Measurements from ENCODE around the gene HOTAIR. TPM values are rescaled to one million over a fixed set of nuclear protein-coding genes. Genes with fewer than 3 reads are reported as not detected.
A peak's percentile ranks its signal among the peaks of the same experiment; 100 is the strongest.

Gene HOTAIR
- total and polyA plus RNA-seq, 5 donors, result not detected

GRCh38 chr12:53976172-53976822 lies 1.5 kb upstream of the HOTAIR start:
- WGBS, result 16% methylated on average over 21 of the region's 21 CpGs

GRCh38 chr12:53975479-53976152 lies 862 bp upstream of the HOTAIR start:
- no peak for ATAC-seq
- WGBS, result 9% methylated on average over 31 of the region's 31 CpGs
- H3K27me3 ChIP-seq (ENCODE audit: control insufficient read depth, insufficient read depth), result no peaks in the 10 kb centered on the region
- peak overlapping the region; percentile 1 for H3K4me3 ChIP-seq (ENCODE audit: low read length)
- H3K9me3 ChIP-seq (ENCODE audit: control insufficient read depth, low read length), result no peaks in the 10 kb centered on the region
- no peak overlapping the region for H3K27ac ChIP-seq (ENCODE audit: low read length)
- H3K4me1 ChIP-seq (ENCODE audit: control insufficient read depth, insufficient read depth, low read length), result no peaks in the 10 kb centered on the region
- peak in 1 of 3 donors; percentile 29 for DNase-seq
- intact Hi-C loops (cut with DNase I), result no loop called here

More at GRCh38 chr12:53976172-53976822, 1.5 kb upstream of the HOTAIR start:
- Histone ChIP-seq H3K9me3 (ENCODE audit: control insufficient read depth, low read length) (no peaks in the 10 kb centered on the region), H3K4me1 (ENCODE audit: control insufficient read depth, insufficient read depth, low read length) (no peaks in the 10 kb centered on the region), H3K4me3 (ENCODE audit: low read length) (no peak overlapping the region), H3K27me3 (ENCODE audit: control insufficient read depth, insufficient read depth) (no peaks in the 10 kb centered on the region), H3K27ac (ENCODE audit: low read length) (no peak overlapping the region)
- peak in 1 of 3 donors; percentile 23 for DNase-seq
- intact Hi-C loops (cut with DNase I), result no loop called here
- no peak for ATAC-seq

- Histone ChIP-seq H3K4me1 (ENCODE audit: control insufficient read depth, insufficient read depth, low read length) (no peaks in the 10 kb centered on the region), H3K9me3 (ENCODE audit: control insufficient read depth, low read length) (no peaks in the 10 kb centered on the region), H3K4me3 (ENCODE audit: low read length) (peak overlapping the region; percentile 1), H3K27me3 (ENCODE audit: control insufficient read depth, insufficient read depth) (no peaks in the 10 kb centered on the region), H3K27ac (ENCODE audit: low read length) (no peak overlapping the region)
- DNase-seq, result no peak
- intact Hi-C loops (cut with DNase I), result no loop called here
- 2% methylated on average over 25 of the region's 25 CpGs for WGBS
- no peak for ATAC-seq
These were observed 314 bp upstream of the HOTAIR start for GRCh38 chr12:53975064-53975471.

- no peaks in the 10 kb centered on the region for H3K27me3 ChIP-seq (ENCODE audit: control insufficient read depth, insufficient read depth)
- 3% methylated on average over 71 of the region's 71 CpGs for WGBS
- no peaks in the 10 kb centered on the region for H3K4me1 ChIP-seq (ENCODE audit: control insufficient read depth, insufficient read depth, low read length)
- no peak overlapping the region for H3K27ac ChIP-seq (ENCODE audit: low read length)
- intact Hi-C loops (cut with DNase I), result no loop called here
- peak overlapping the region; percentile 31 for H3K4me3 ChIP-seq (ENCODE audit: low read length)
- peak in 1 of 3 donors; percentile 54 for DNase-seq
- H3K9me3 ChIP-seq (ENCODE audit: control insufficient read depth, low read length), result no peaks in the 10 kb centered on the region
- ATAC-seq, result peak in 1 of 2 donors; percentile 34
These were observed 1.3 kb downstream of the HOTAIR start for GRCh38 chr12:53973236-53974042.

- H3K27ac ChIP-seq (ENCODE audit: low read length), result no peak within 1 kb of the TSS
- no peaks in the 10 kb centered on the region for H3K4me1 ChIP-seq (ENCODE audit: control insufficient read depth, insufficient read depth, low read length)
- ATAC-seq, result no peak
- H3K9me3 ChIP-seq (ENCODE audit: control insufficient read depth, low read length), result no peaks in the 10 kb centered on the region
- DNase-seq, result no peak
- peak within 1 kb of the TSS; percentile 31 for H3K4me3 ChIP-seq (ENCODE audit: low read length)
- no peaks in the 10 kb centered on the region for H3K27me3 ChIP-seq (ENCODE audit: control insufficient read depth, insufficient read depth)
- WGBS, result 8% methylated on average over 21 of the region's 21 CpGs
- intact Hi-C loops (cut with DNase I), result no loop called here
These were observed 2.0 kb downstream of the HOTAIR start, which contains the start of gene HOXC11 for GRCh38 chr12:53972722-53973235. HOXC11 (plus strand) TSS chr12:53973126; CDS start chr12:53973242, 116 bp downstream.

GRCh38 chr12:53972152-53972702 lies 2.5 kb downstream of the HOTAIR start:
- DNase-seq (no peak), ATAC-seq (no peak)
- intact Hi-C loops (cut with DNase I), result no loop called here
- Histone ChIP-seq H3K4me3 (ENCODE audit: low read length) (no peak overlapping the region), H3K27me3 (ENCODE audit: control insufficient read depth, insufficient read depth) (no peaks in the 10 kb centered on the region), H3K27ac (ENCODE audit: low read length) (no peak overlapping the region), H3K9me3 (ENCODE audit: control insufficient read depth, low read length) (no peaks in the 10 kb centered on the region), H3K4me1 (ENCODE audit: control insufficient read depth, insufficient read depth, low read length) (no peaks in the 10 kb centered on the region)
- 21% methylated on average over 9 of the region's 9 CpGs for WGBS

GRCh38 chr12:53971686-53972085 lies 3.1 kb downstream of the HOTAIR start:
- WGBS, result 23% methylated on average over 2 of the region's 2 CpGs
- Histone ChIP-seq H3K9me3 (ENCODE audit: control insufficient read depth, low read length) (no peaks in the 10 kb centered on the region), H3K27ac (ENCODE audit: low read length) (no peak overlapping the region), H3K4me3 (ENCODE audit: low read length) (no peak overlapping the region), H3K27me3 (ENCODE audit: control insufficient read depth, insufficient read depth) (no peaks in the 10 kb centered on the region), H3K4me1 (ENCODE audit: control insufficient read depth, insufficient read depth, low read length) (no peaks in the 10 kb centered on the region)
- no peak for DNase-seq
- intact Hi-C loops (cut with DNase I), result no loop called here
- no peak for ATAC-seq

GRCh38 chr12:53971129-53971528 lies 3.6 kb downstream of the HOTAIR start:
- no peaks in the 10 kb centered on the region for H3K4me1 ChIP-seq (ENCODE audit: control insufficient read depth, insufficient read depth, low read length)
- H3K9me3 ChIP-seq (ENCODE audit: control insufficient read depth, low read length), result no peaks in the 10 kb centered on the region
- 55% methylated on average over 3 of the region's 3 CpGs for WGBS
- no peak overlapping the region for H3K4me3 ChIP-seq (ENCODE audit: low read length)
- no peak for DNase-seq
- no peak for ATAC-seq
- no peaks in the 10 kb centered on the region for H3K27me3 ChIP-seq (ENCODE audit: control insufficient read depth, insufficient read depth)
- intact Hi-C loops (cut with DNase I), result no loop called here
- no peak overlapping the region for H3K27ac ChIP-seq (ENCODE audit: low read length)

GRCh38 chr12:53970451-53970850 lies 4.3 kb downstream of the HOTAIR start:
- ATAC-seq (no peak), DNase-seq (no peak)
- no peaks in the 10 kb centered on the region for H3K4me1 ChIP-seq (ENCODE audit: control insufficient read depth, insufficient read depth, low read length)
- H3K4me3 ChIP-seq (ENCODE audit: low read length), result no peak overlapping the region
- intact Hi-C loops (cut with DNase I), result no loop called here
- no peak overlapping the region for H3K27ac ChIP-seq (ENCODE audit: low read length)
- 23% methylated on average over 4 of the region's 4 CpGs for WGBS
- no peaks in the 10 kb centered on the region for H3K27me3 ChIP-seq (ENCODE audit: control insufficient read depth, insufficient read depth)
- H3K9me3 ChIP-seq (ENCODE audit: control insufficient read depth, low read length), result no peaks in the 10 kb centered on the region

- DNase-seq (no peak), ATAC-seq (no peak)
- Histone ChIP-seq H3K27me3 (ENCODE audit: control insufficient read depth, insufficient read depth) (peaks cover 1% of the 10 kb centered on the region), H3K9me3 (ENCODE audit: control insufficient read depth, low read length) (no peaks in the 10 kb centered on the region), H3K27ac (ENCODE audit: low read length) (no peak overlapping the region), H3K4me1 (ENCODE audit: control insufficient read depth, insufficient read depth, low read length) (no peaks in the 10 kb centered on the region), H3K4me3 (ENCODE audit: low read length) (no peak overlapping the region)
- 16% methylated on average over 12 of the region's 12 CpGs for WGBS
- intact Hi-C loops (cut with DNase I), result no loop called here
These were observed 5.0 kb downstream of the HOTAIR start for GRCh38 chr12:53969588-53970259.
